ENCODE data around the gene ATP6V1F. TPM values are rescaled to one million over a fixed set of nuclear protein-coding genes. Genes with fewer than 3 reads are reported as not detected.

ATP6V1F gene
- total and polyA plus RNA-seq, 4 donors: 83.7 to 270 (median 103) TPM

- no peaks in the 10 kb centered on the region for H3K4me1 ChIP-seq (ENCODE audit: control insufficient read depth in 1 of 2, insufficient read depth in 2 of 2, low read length in 2 of 2)
- ATAC-seq (ENCODE audit: low FRiP score): no peak
- H3K4me3 ChIP-seq (ENCODE audit: low read length in 2 of 2): no peak overlapping the region
- intact Hi-C loops (cut with DNase I): loop anchor here in 1 of 2 donors (1.0 kb wide), 1 partner anchor 14 kb away; no protein-coding TSS in a partner anchor
- 92 to 93% methylated on average over 25 of the region's 25 CpGs for WGBS, 2 donors
- no peaks in the 10 kb centered on the region for H3K27me3 ChIP-seq (ENCODE audit: control insufficient read depth in 1 of 2, insufficient read depth in 2 of 2, low read length in 1 of 2)
- peaks cover 0 to 9% of the 10 kb centered on the region in 2 donors for H3K36me3 ChIP-seq (ENCODE audit: control insufficient read depth in 1 of 2, insufficient read depth in 2 of 2, low read length in 1 of 2)
- H3K27ac ChIP-seq (ENCODE audit: low read depth in 1 of 2, low read length in 2 of 2): no peak overlapping the region
- no peaks in the 10 kb centered on the region for H3K9me3 ChIP-seq (ENCODE audit: control insufficient read depth, low read length)
- DNase-seq: peak; percentile 41 to 75
Observed at GRCh38 chr7:128844777-128845311, 17.8 kb upstream of the ATP6V1F start.

- intact Hi-C loops (cut with DNase I): no loop called here
- no peak overlapping the region for H3K27ac ChIP-seq (ENCODE audit: low read depth in 1 of 2, low read length in 2 of 2)
Observed at GRCh38 chr7:128845475-128845874, 17.2 kb upstream of the ATP6V1F start.

GRCh38 chr7:128845987-128846386, 16.7 kb upstream of the ATP6V1F start:
- no peak overlapping the region for H3K4me3 ChIP-seq (ENCODE audit: low read length in 2 of 2)
- H3K9me3 ChIP-seq (ENCODE audit: control insufficient read depth, low read length): no peaks in the 10 kb centered on the region
- H3K4me1 ChIP-seq (ENCODE audit: control insufficient read depth in 1 of 2, insufficient read depth in 2 of 2, low read length in 2 of 2): no peaks in the 10 kb centered on the region
- WGBS, 2 donors: 83 to 86% methylated on average over 19 of the region's 19 CpGs
- DNase-seq (peak; percentile 48 to 76), ATAC-seq (ENCODE audit: low FRiP score) (no peak)
- H3K27ac ChIP-seq (ENCODE audit: low read depth in 1 of 2, low read length in 2 of 2): no peak overlapping the region
- no peaks in the 10 kb centered on the region for H3K27me3 ChIP-seq (ENCODE audit: control insufficient read depth in 1 of 2, insufficient read depth in 2 of 2, low read length in 1 of 2)
- intact Hi-C loops (cut with DNase I): no loop called here
- H3K36me3 ChIP-seq (ENCODE audit: control insufficient read depth in 1 of 2, insufficient read depth in 2 of 2, low read length in 1 of 2): peaks cover 0 to 9% of the 10 kb centered on the region in 2 donors

More at GRCh38 chr7:128845475-128845874, 17.2 kb upstream of the ATP6V1F start:
- Histone ChIP-seq H3K9me3 (ENCODE audit: control insufficient read depth, low read length) (no peaks in the 10 kb centered on the region), H3K27me3 (ENCODE audit: control insufficient read depth in 1 of 2, insufficient read depth in 2 of 2, low read length in 1 of 2) (no peaks in the 10 kb centered on the region), H3K4me3 (ENCODE audit: low read length in 2 of 2) (no peak overlapping the region), H3K36me3 (ENCODE audit: control insufficient read depth in 1 of 2, insufficient read depth in 2 of 2, low read length in 1 of 2) (peaks cover 0 to 6% of the 10 kb centered on the region in 2 donors), H3K4me1 (ENCODE audit: control insufficient read depth in 1 of 2, insufficient read depth in 2 of 2, low read length in 2 of 2) (no peaks in the 10 kb centered on the region)
- no peak for DNase-seq
- 80 to 87% methylated on average over 5 of the region's 5 CpGs for WGBS, 2 donors
- no peak for ATAC-seq (ENCODE audit: low FRiP score)

GRCh38 chr7:128846781-128847444, 15.7 kb upstream of the ATP6V1F start:
- DNase-seq: no peak
- Histone ChIP-seq H3K36me3 (ENCODE audit: control insufficient read depth in 1 of 2, insufficient read depth in 2 of 2, low read length in 1 of 2) (peaks cover 0 to 10% of the 10 kb centered on the region in 2 donors), H3K4me1 (ENCODE audit: control insufficient read depth in 1 of 2, insufficient read depth in 2 of 2, low read length in 2 of 2) (no peaks in the 10 kb centered on the region), H3K27ac (ENCODE audit: low read depth in 1 of 2, low read length in 2 of 2) (no peak overlapping the region), H3K9me3 (ENCODE audit: control insufficient read depth, low read length) (no peaks in the 10 kb centered on the region), H3K4me3 (ENCODE audit: low read length in 2 of 2) (no peak overlapping the region), H3K27me3 (ENCODE audit: control insufficient read depth in 1 of 2, insufficient read depth in 2 of 2, low read length in 1 of 2) (no peaks in the 10 kb centered on the region)
- intact Hi-C loops (cut with DNase I): no loop called here
- 83 to 88% methylated on average over 14 of the region's 14 CpGs for WGBS, 2 donors
- ATAC-seq (ENCODE audit: low FRiP score): no peak

GRCh38 chr7:128847721-128848211, 14.9 kb upstream of the ATP6V1F start:
- Histone ChIP-seq H3K4me3 (ENCODE audit: low read length in 2 of 2) (no peak overlapping the region), H3K4me1 (ENCODE audit: control insufficient read depth in 1 of 2, insufficient read depth in 2 of 2, low read length in 2 of 2) (no peaks in the 10 kb centered on the region), H3K27me3 (ENCODE audit: control insufficient read depth in 1 of 2, insufficient read depth in 2 of 2, low read length in 1 of 2) (no peaks in the 10 kb centered on the region), H3K27ac (ENCODE audit: low read depth in 1 of 2, low read length in 2 of 2) (no peak overlapping the region), H3K9me3 (ENCODE audit: control insufficient read depth, low read length) (no peaks in the 10 kb centered on the region), H3K36me3 (ENCODE audit: control insufficient read depth in 1 of 2, insufficient read depth in 2 of 2, low read length in 1 of 2) (peaks cover 4 to 8% of the 10 kb centered on the region in 2 donors)
- ATAC-seq (ENCODE audit: low FRiP score) (no peak), DNase-seq (peak in 1 of 2 donors; percentile 44)
- WGBS, 2 donors: 93 to 94% methylated on average over 13 to 17 of the region's 17 CpGs
- intact Hi-C loops (cut with DNase I): no loop called here

GRCh38 chr7:128848289-128849155, 14.1 kb upstream of the ATP6V1F start:
- H3K4me1 ChIP-seq (ENCODE audit: control insufficient read depth in 1 of 2, insufficient read depth in 2 of 2, low read length in 2 of 2): no peaks in the 10 kb centered on the region
- ATAC-seq (ENCODE audit: low FRiP score): no peak
- no peak overlapping the region for H3K27ac ChIP-seq (ENCODE audit: low read depth in 1 of 2, low read length in 2 of 2)
- no peaks in the 10 kb centered on the region for H3K27me3 ChIP-seq (ENCODE audit: control insufficient read depth in 1 of 2, insufficient read depth in 2 of 2, low read length in 1 of 2)
- H3K36me3 ChIP-seq (ENCODE audit: control insufficient read depth in 1 of 2, insufficient read depth in 2 of 2, low read length in 1 of 2): peaks cover 4 to 8% of the 10 kb centered on the region in 2 donors
- intact Hi-C loops (cut with DNase I): no loop called here
- 90 to 91% methylated on average over 31 of the region's 31 CpGs for WGBS, 2 donors
- DNase-seq: peak in 1 of 2 donors; percentile 40
- H3K4me3 ChIP-seq (ENCODE audit: low read length in 2 of 2): no peak overlapping the region
- H3K9me3 ChIP-seq (ENCODE audit: control insufficient read depth, low read length): no peaks in the 10 kb centered on the region

- H3K27me3 ChIP-seq (ENCODE audit: control insufficient read depth in 1 of 2, insufficient read depth in 2 of 2, low read length in 1 of 2): no peaks in the 10 kb centered on the region
- peak in 1 of 2 donors; percentile 32 for DNase-seq
- H3K4me3 ChIP-seq (ENCODE audit: low read length in 2 of 2): no peak overlapping the region
- no peaks in the 10 kb centered on the region for H3K4me1 ChIP-seq (ENCODE audit: control insufficient read depth in 1 of 2, insufficient read depth in 2 of 2, low read length in 2 of 2)
- no peaks in the 10 kb centered on the region for H3K9me3 ChIP-seq (ENCODE audit: control insufficient read depth, low read length)
- 94% methylated on average over 16 of the region's 16 CpGs for WGBS, 2 donors
- intact Hi-C loops (cut with DNase I): no loop called here
- H3K36me3 ChIP-seq (ENCODE audit: control insufficient read depth in 1 of 2, insufficient read depth in 2 of 2, low read length in 1 of 2): peaks cover 4 to 12% of the 10 kb centered on the region in 2 donors
- no peak for ATAC-seq (ENCODE audit: low FRiP score)
- no peak overlapping the region for H3K27ac ChIP-seq (ENCODE audit: low read depth in 1 of 2, low read length in 2 of 2)
Observed at GRCh38 chr7:128849156-128849515, 13.5 kb upstream of the ATP6V1F start.

- Histone ChIP-seq H3K4me3 (ENCODE audit: low read length in 2 of 2) (no peak overlapping the region), H3K4me1 (ENCODE audit: control insufficient read depth in 1 of 2, insufficient read depth in 2 of 2, low read length in 2 of 2) (no peaks in the 10 kb centered on the region), H3K27me3 (ENCODE audit: control insufficient read depth in 1 of 2, insufficient read depth in 2 of 2, low read length in 1 of 2) (no peaks in the 10 kb centered on the region), H3K27ac (ENCODE audit: low read depth in 1 of 2, low read length in 2 of 2) (no peak overlapping the region), H3K9me3 (ENCODE audit: control insufficient read depth, low read length) (no peaks in the 10 kb centered on the region), H3K36me3 (ENCODE audit: control insufficient read depth in 1 of 2, insufficient read depth in 2 of 2, low read length in 1 of 2) (peaks cover 4 to 16% of the 10 kb centered on the region in 2 donors)
- intact Hi-C loops (cut with DNase I): no loop called here
- DNase-seq: no peak
- 91 to 93% methylated on average over 17 to 18 of the region's 18 CpGs for WGBS, 2 donors
- ATAC-seq (ENCODE audit: low FRiP score): no peak
Observed at GRCh38 chr7:128849804-128850490, 12.7 kb upstream of the ATP6V1F start.

All from aorta (tissue), 5 donors.